ENCODE measurements around the gene MTX3. TPM values are rescaled to one million over a fixed set of nuclear protein-coding genes. Genes with fewer than 3 reads are reported as not detected.

MTX3 gene
- polyA plus RNA-seq, 6 donors from 2014 or later = 1.1 to 4.8 (median 3.1) TPM; not detected in 1

- no peak for ATAC-seq (ENCODE audit: low read depth in 2 of 2)
- H3K27ac Mint-ChIP-seq = peak overlapping the region in 1 of 6 donors; percentile 49
Observed at GRCh38 chr5:79973996-79974395, 17.1 kb downstream of the MTX3 start.

DNA sequence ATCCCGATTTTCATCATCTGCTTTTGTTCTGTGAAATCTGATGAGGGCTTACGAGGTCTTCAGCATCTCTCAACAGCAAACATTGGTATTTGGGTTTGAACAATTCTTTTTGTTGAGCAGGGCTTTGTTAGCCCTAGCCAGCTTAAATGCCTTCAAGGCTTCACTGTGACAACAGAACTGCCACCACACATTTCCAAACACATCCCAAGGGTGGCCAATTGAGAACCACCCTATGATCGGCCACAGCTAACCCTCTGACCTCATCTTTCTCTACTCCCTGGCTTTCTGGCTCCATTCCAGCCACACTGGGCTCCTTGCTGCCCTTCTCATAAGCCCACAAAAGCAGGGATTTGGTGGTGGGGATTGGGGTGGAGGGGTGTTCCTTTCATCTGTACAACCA, 17.6 kb downstream of the MTX3 start:
- no peaks in the 10 kb centered on the region for H3K9me3 Mint-ChIP-seq
- no peaks in the 10 kb centered on the region for H3K4me1 Mint-ChIP-seq
- H3K27ac Mint-ChIP-seq = peak overlapping the region in 1 of 6 donors; percentile 25
- ATAC-seq (ENCODE audit: low read depth in 2 of 2) = no peak
- H3K36me3 Mint-ChIP-seq = peaks cover 17 to 19% of the 10 kb centered on the region in 2 donors
- H3K27me3 Mint-ChIP-seq = peaks cover 0 to 10% (median 0%) of the 10 kb centered on the region in 3 donors
- DNase-seq = no peak
- H3K4me3 Mint-ChIP-seq = no peak overlapping the region

More at GRCh38 chr5:79973996-79974395, 17.1 kb downstream of the MTX3 start:
- peaks cover 22 to 23% of the 10 kb centered on the region in 2 donors for H3K36me3 Mint-ChIP-seq
- no peaks in the 10 kb centered on the region for H3K9me3 Mint-ChIP-seq
- peaks cover 0 to 10% (median 0%) of the 10 kb centered on the region in 3 donors for H3K27me3 Mint-ChIP-seq
- no peak for DNase-seq
- H3K4me1 Mint-ChIP-seq = no peaks in the 10 kb centered on the region
- H3K4me3 Mint-ChIP-seq = no peak overlapping the region

DNA sequence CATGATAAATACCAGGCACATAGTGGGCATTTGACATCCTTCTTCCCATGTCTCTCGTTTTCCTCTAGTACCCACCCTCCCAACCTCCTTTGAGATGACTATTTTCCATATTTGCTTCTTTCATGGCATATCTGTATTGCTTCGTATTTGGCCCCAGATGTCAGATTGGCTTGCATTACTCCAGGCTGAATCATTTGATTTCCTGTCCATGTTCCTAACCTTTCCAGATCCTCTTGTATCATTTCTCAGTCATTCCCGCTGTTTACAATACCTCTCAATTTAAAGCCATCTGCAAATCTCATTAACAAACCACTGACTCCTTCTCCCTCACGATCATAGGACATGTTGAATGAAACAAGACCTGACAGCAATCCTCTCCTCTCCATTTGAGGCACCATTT, 19.9 kb downstream of the MTX3 start:
- no peaks in the 10 kb centered on the region for H3K4me1 Mint-ChIP-seq
- DNase-seq (no peak), ATAC-seq (ENCODE audit: low read depth in 2 of 2) (no peak)
- H3K36me3 Mint-ChIP-seq = peaks cover 0 to 4% of the 10 kb centered on the region in 2 donors
- H3K4me3 Mint-ChIP-seq = no peak overlapping the region
- H3K27me3 Mint-ChIP-seq = peaks cover 5 to 18% (median 14%) of the 10 kb centered on the region in 3 donors
- H3K27ac Mint-ChIP-seq = no peak overlapping the region
- H3K9me3 Mint-ChIP-seq = no peaks in the 10 kb centered on the region

- Mint-ChIP-seq H3K27ac (no peak overlapping the region), H3K27me3 (peaks cover 5 to 18% (median 14%) of the 10 kb centered on the region in 3 donors), H3K36me3 (no peaks in the 10 kb centered on the region), H3K4me3 (no peak overlapping the region), H3K9me3 (no peaks in the 10 kb centered on the region), H3K4me1 (no peaks in the 10 kb centered on the region)
- ATAC-seq (ENCODE audit: low read depth in 2 of 2) = no peak
- no peak for DNase-seq
Observed at GRCh38 chr5:79966448-79966847, 24.6 kb downstream of the MTX3 start.

DNA sequence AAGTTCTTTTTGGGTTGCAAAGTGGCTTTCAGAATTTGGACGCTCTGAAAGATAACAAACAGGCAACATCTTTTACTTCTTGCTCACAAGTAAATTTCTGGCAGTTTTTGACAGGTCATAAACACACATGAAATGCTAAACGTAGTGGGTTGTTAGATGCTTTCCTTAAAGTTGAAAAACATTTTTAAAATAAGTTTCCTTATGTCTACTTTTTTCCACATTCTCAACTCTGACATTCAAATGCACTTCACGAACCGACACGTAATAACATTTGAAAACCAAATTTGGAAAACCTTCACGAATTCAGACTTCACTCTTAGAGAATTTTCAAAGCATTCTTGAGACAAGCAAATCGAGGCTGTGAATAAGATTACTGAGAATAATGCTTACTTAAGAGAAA, 26.9 kb downstream of the MTX3 start:
- no peaks in the 10 kb centered on the region for H3K4me1 Mint-ChIP-seq
- no peaks in the 10 kb centered on the region for H3K36me3 Mint-ChIP-seq
- H3K9me3 Mint-ChIP-seq = no peaks in the 10 kb centered on the region
- H3K27ac Mint-ChIP-seq = no peak overlapping the region
- H3K27me3 Mint-ChIP-seq = peaks cover 5 to 18% (median 8%) of the 10 kb centered on the region in 3 donors
- no peak for DNase-seq
- no peak overlapping the region for H3K4me3 Mint-ChIP-seq
- ATAC-seq (ENCODE audit: low read depth in 2 of 2) = no peak

GRCh38 chr5:79963261-79964061, 27.6 kb downstream of the MTX3 start:
- Mint-ChIP-seq H3K36me3 (no peaks in the 10 kb centered on the region), H3K4me1 (no peaks in the 10 kb centered on the region), H3K27me3 (peaks cover 5 to 18% (median 8%) of the 10 kb centered on the region in 3 donors), H3K9me3 (peaks cover 0 to 3% (median 0%) of the 10 kb centered on the region in 7 donors), H3K4me3 (no peak overlapping the region), H3K27ac (no peak overlapping the region)
- DNase-seq = no peak
- no peak for ATAC-seq (ENCODE audit: low read depth in 2 of 2)

GRCh38 chr5:79962575-79963222, 28.4 kb downstream of the MTX3 start:
- DNase-seq (no peak), ATAC-seq (ENCODE audit: low read depth in 2 of 2) (no peak)
- Mint-ChIP-seq H3K27me3 (peaks cover 3 to 15% (median 8%) of the 10 kb centered on the region in 3 donors), H3K4me3 (no peak overlapping the region), H3K36me3 (no peaks in the 10 kb centered on the region), H3K9me3 (peaks cover 0 to 3% (median 0%) of the 10 kb centered on the region in 7 donors), H3K27ac (no peak overlapping the region), H3K4me1 (no peaks in the 10 kb centered on the region)

DNA sequence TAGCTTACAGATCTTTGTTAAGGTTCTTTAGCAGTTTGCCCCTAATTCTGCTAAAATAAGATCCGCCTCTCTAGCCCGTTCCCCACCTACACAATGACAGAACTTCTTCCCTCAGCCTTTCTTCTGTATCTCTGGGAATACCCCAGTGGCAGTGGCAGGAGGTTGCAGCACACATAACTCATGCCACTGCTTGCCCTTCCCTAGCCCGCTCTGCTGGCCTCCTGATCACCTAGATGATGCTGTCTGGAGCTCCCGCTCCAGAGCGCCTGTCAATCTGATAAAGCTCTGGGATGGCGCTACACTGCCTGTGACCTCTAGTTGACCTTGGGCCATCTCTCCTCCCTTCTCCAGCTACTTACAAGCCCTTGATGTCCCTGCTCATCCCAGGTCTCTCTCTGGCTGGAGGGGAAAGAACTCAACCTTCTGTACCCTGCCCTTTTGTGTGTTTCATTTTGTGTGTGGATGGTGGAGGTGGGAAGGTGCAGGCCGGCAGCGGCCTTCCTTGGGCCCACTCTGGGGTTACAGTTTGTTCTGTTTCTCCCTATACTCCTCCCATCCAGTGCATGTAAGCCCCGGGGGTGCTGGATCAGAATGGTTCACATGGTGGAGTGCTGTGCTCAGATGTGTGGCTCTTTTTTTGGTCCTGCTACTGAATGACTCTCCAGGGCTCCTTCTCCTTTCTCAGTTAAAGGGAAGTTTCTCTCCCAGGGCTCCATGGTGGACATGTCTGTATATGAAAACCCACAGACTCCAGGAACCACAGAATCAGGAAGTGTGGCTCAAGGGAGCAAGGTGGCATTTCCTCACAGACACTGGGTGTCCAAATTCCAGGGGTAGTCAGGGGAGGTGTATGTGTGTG, 29.1 kb downstream of the MTX3 start:
- H3K27ac Mint-ChIP-seq = no peak overlapping the region
- no peaks in the 10 kb centered on the region for H3K36me3 Mint-ChIP-seq

GRCh38 chr5:79959407-79959806, 31.7 kb downstream of the MTX3 start:
- ATAC-seq (ENCODE audit: low read depth in 2 of 2) = no peak
- no peak for DNase-seq
- Mint-ChIP-seq H3K27me3 (peaks cover 0 to 11% (median 6%) of the 10 kb centered on the region in 3 donors), H3K9me3 (peaks cover 0 to 5% (median 0%) of the 10 kb centered on the region in 7 donors), H3K4me1 (peaks cover 0 to 5% (median 0%) of the 10 kb centered on the region in 3 donors), H3K4me3 (peak overlapping the region in 1 of 8 donors; percentile 42), H3K27ac (no peak overlapping the region), H3K36me3 (no peaks in the 10 kb centered on the region)

More for the DNA sequence above, 29.1 kb downstream of the MTX3 start:
- H3K27me3 Mint-ChIP-seq = peaks cover 0 to 11% (median 8%) of the 10 kb centered on the region in 3 donors
- peaks cover 0 to 4% (median 0%) of the 10 kb centered on the region in 7 donors for H3K9me3 Mint-ChIP-seq
- ATAC-seq (ENCODE audit: low read depth in 2 of 2) = no peak
- no peak overlapping the region for H3K4me3 Mint-ChIP-seq
- DNase-seq = no peak
- no peaks in the 10 kb centered on the region for H3K4me1 Mint-ChIP-seq

GRCh38 chr5:79955941-79956670, 35.0 kb downstream of the MTX3 start:
- H3K4me1 Mint-ChIP-seq = peaks cover 0 to 5% (median 0%) of the 10 kb centered on the region in 3 donors
- no peak for ATAC-seq (ENCODE audit: low read depth in 2 of 2)
- peaks cover 6 to 43% (median 17%) of the 10 kb centered on the region in 3 donors for H3K27me3 Mint-ChIP-seq
- no peak for DNase-seq
- H3K27ac Mint-ChIP-seq = no peak overlapping the region
- H3K9me3 Mint-ChIP-seq = peaks cover 0 to 14% (median 3%) of the 10 kb centered on the region in 7 donors
- peaks cover 0 to 13% of the 10 kb centered on the region in 2 donors for H3K36me3 Mint-ChIP-seq
- H3K4me3 Mint-ChIP-seq = no peak overlapping the region

- Mint-ChIP-seq H3K4me1 (peaks cover 0 to 5% (median 0%) of the 10 kb centered on the region in 3 donors), H3K27me3 (peaks cover 6 to 43% (median 17%) of the 10 kb centered on the region in 3 donors), H3K4me3 (no peak overlapping the region), H3K27ac (no peak overlapping the region), H3K9me3 (peaks cover 0 to 14% (median 3%) of the 10 kb centered on the region in 7 donors), H3K36me3 (peaks cover 0 to 13% of the 10 kb centered on the region in 2 donors)
- no peak for ATAC-seq (ENCODE audit: low read depth in 2 of 2)
- no peak for DNase-seq
Observed at GRCh38 chr5:79955356-79955895, 35.6 kb downstream of the MTX3 start.

- peaks cover 0 to 13% of the 10 kb centered on the region in 2 donors for H3K36me3 Mint-ChIP-seq
- DNase-seq = no peak
- ATAC-seq (ENCODE audit: low read depth in 2 of 2) = no peak
- peaks cover 6 to 43% (median 17%) of the 10 kb centered on the region in 3 donors for H3K27me3 Mint-ChIP-seq
- H3K27ac Mint-ChIP-seq = no peak overlapping the region
- peaks cover 0 to 14% (median 3%) of the 10 kb centered on the region in 7 donors for H3K9me3 Mint-ChIP-seq
- peaks cover 0 to 5% (median 0%) of the 10 kb centered on the region in 3 donors for H3K4me1 Mint-ChIP-seq
- H3K4me3 Mint-ChIP-seq = no peak overlapping the region
Observed at GRCh38 chr5:79954620-79955019, 36.4 kb downstream of the MTX3 start.

Data from naive B cell (primary cell).